Ramos (cell line): ENCODE measurements around the gene DSC3.
"Not testable (repeated sequence)": the region's sequence is repeated elsewhere in the genome, so short reads cannot be mapped to it uniquely, and the experiment has no call there.

ENCODE experiments used
- in situ Hi-C: fragments of 300-500 bp; cut with MboI; formaldehyde crosslinking; loops from one replicate; pipeline ENCODE4 v1.14.3; 2022; ENCODE audit warnings: low sequenced_read_pairs; ENCODE audit not compliant: unreplicated experiment

The DSC3 gene

DNA sequence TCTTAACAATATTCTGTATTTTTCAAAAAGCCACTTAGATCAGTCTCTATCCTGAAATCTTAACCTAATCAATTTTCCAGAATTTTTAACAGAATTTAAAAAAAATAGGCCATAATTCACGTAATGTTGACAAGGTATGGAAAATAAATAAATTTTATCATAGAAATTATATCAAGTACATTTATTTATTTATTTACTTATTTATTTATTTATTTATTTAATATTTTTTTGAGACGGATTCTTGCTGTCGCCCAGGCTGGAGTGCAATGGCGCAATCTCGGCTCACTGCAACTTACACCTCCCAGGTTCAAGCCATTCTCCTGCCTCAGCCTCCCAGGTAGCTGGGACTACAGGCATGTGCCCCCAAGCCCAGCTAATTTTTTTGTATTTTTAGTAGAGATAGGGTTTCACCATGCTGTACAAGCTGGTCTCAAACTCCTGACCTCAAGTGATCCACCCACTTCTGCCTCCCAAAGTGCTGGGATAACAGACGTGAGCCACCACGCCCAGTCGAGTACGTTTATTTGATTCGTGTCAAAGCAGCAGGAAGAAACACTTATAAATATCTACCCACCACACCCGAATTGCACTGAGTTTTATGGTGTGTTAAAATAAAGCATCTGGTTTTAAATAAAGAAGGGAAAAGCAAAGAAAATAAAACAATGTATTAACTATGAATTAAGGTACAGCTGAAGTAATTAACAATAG lies 60.1 kb downstream of the DSC3 start:
- in situ Hi-C loops, result no loop called here

DNA sequence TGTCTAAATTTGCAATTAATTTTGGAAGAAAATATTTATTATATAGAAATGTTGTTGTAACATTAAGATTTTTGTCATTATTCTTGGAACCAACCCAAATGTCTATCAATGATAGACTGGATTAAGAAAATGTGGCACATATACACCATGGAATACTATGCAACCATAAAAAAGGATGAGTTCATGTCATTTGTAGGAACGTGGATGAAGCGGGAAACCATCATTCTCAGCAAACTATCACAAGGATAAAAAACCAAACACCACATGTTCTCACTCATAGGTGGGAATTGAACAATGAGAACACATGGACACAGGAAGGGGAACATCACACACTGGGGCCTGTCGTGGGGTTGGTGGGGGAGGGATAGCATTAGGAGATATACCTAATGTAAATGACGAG lies 64.5 kb downstream of the DSC3 start:
- in situ Hi-C loops, result not testable (repeated sequence)

DNA sequence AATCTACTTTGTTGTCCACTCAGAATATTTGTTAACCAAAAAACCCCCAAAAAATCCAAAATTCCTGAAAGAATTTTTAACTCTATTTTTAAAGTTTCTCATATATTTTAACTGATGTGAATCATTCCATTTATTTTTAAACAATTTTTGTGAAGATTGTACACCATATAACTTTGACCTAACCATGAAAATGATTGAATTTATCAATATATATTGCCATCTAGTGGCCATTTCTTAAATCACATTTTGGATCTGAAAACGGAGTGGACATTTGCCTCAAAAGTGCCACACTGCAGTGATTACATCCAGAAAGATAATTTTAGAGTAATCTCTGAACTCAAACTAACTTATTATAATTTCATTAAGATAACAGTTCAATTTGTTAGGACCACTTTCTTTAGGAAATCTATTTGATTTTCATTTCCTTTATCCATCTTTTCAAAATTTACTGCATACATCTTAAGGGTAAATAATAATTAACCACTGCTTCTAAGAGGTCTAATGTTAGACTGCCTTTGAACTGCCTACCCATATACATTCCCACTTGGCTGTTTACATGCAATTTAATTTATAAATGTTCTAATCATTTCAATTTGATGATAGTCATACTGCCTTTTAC lies 71.1 kb downstream of the DSC3 start:
- in situ Hi-C loops, result loop anchor here (25.0 kb wide), 1 partner anchor 1084 kb away; no protein-coding TSS in a partner anchor

DNA sequence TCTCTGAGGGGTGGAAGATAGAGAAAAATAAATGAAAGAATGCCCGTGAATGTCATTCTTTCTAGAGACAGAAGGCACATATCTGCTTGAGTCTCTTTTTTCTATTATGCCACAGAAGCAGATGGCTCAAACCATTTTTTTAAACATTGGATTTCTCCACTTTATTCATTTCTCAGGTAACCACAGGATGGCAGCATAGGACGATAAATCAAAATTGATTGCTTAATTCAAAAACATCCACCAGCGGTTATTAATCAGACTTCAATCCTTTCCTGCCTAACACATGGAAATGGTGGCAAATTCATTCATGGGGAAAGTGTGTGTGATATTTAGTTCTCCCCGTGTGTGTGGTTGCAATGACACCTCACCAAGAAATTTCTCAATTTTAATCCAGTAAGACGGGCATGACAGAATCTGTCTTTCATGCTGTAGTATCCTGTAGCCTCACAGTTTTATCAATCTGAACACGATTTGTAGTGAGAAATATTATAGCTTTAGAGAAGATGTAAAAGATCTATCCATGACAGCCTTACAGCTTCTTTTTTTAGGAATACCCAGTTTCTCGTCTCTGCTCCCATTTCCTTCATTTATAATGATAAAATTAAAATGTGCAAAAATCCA lies 72.2 kb downstream of the DSC3 start:
- in situ Hi-C loops, result loop anchor here (25.0 kb wide), 1 partner anchor 1083 kb away; no protein-coding TSS in a partner anchor

DNA sequence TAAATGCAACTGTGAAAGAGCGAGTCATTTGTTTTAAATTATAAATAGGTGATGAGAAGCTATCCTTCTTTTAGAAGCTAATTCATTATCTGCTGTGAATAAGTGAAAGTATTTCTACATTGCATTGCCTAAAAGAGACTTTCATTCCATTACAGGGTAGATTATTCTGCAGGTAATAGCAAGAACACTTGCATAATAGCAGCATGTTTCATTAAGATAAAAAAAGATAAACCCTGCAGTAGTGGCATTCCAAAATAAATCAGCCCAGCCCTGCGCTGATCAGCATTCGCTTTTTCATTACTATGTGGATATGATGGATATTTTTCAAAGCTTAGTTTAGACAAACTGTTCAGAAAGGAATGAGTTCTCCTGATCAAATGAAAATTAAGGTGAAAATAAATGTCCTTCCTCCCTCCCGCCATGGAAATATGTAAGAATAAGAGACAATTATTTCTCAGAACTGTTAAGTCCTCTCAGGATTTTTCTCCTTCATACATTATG lies 72.8 kb downstream of the DSC3 start:
- in situ Hi-C loops, result loop anchor here (25.0 kb wide), 1 partner anchor 1082 kb away; no protein-coding TSS in a partner anchor

DNA sequence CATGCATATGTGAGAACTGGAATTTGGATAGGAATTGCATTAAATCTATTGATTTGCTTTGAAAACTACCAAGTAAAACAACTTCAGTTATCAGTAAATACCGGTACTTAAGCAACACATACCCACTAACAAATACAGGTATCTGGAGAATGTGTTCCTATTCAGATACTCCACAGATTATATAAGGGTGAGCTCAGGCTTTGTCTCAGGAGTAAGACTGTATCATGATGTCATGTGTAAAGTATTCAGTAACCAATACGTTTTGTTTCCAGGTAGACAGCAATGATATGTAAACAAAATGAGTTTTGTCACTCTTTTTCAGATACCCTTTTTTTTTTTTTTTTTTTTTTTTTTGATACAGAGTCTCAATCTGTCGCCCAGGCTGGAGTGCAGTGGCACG lies 74.8 kb downstream of the DSC3 start:
- in situ Hi-C loops, result loop anchor here (25.0 kb wide), 1 partner anchor 1080 kb away; no protein-coding TSS in a partner anchor

DNA sequence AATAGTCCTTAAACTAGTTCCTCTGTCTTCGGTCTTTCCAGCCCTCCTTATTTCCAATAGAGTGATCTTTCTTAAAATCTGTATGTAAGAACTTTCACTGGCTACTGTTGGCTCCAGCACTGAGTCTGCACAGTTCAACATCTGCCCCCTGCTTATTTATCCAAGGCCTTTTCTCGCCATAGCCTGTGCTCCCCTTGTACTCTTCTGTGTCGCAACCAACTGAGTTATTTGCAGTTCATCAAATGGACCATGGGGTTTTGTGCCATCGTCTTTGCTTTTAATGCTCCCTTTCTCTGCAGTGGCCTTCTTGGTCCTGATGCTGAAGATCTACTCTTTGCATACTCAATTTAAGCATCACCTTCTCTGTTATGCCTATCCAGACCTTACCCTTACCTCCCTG lies 77.3 kb downstream of the DSC3 start:
- in situ Hi-C loops, result loop anchor here (25.0 kb wide), 1 partner anchor 1078 kb away; no protein-coding TSS in a partner anchor

DNA sequence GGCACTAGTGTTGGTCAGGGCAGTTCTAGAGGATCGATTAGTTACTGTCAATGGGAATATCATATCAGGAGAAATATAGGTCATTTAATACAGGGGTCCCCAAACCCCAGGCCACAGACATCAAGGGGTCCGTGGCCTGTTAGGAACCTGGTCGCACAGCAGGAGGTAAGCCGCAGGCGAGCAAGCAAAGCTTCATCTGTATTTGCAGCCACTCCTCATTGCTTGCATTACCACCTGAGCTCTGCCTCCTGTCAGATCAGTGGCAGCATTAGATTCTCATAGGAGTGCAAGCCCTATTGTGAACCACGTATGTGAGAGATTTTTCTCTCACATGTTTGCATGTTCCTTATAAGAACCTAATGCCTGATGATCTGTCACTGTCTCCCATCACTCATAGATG lies 81.9 kb downstream of the DSC3 start:
- in situ Hi-C loops, result loop anchor here (25.0 kb wide), 1 partner anchor 1073 kb away; no protein-coding TSS in a partner anchor

DNA sequence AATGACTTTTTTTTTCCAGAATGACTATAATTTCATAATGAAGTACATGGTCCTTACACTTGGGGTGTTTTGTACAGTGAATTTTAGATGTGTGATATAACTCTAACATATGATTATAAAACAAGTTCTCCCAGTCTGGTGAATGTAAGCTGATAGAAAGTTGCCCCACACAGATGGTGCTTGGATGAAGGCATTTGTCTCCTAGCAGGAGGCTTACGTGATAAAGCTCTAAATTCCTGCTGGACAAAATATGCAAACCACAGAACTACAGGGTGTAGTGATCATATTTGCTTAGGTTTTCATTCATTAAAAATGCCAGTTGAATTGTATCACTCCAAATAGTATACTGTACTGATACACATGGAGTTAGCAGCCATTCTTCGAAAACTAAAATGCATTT lies 85.5 kb downstream of the DSC3 start:
- in situ Hi-C loops, result loop anchor here (25.0 kb wide), 1 partner anchor 1070 kb away; no protein-coding TSS in a partner anchor

DNA sequence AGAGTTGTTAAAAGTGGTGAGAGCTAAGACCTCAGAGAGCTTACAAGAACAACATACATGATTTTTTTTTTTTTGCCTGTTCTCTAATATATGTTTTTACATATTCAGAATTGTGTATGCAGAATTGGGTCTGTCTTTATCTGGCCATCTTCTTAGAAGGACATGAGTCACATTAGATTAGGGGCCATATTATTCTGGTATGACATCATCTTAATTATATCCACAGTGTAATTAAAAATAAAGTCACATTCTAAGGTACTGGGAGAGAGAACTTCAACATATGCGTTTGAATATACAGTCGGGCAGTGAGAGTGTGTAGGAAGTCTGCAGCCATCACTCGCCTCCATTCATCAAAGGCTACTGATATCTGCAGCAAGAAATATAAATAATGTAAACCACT lies 88.3 kb downstream of the DSC3 start:
- in situ Hi-C loops, result loop anchor here (25.0 kb wide), 1 partner anchor 1067 kb away; no protein-coding TSS in a partner anchor

DNA sequence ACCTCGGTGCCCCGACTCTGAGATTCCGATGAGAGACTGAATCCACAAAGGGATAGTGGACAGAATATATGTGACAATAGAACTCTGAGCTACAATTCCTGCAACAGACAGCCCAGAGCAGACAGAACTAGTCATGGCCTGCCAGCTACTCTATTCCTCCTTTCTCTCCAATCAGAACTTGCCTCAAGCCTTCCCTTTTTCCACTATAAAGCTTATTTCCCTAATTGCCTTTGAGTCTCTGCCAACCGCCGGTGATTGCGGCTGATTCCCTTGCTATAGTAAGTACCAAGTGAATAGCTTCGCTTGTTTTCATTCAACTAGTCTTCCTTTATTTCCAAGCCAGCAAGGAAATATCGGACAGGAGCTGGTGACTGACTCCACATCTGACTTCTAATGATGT lies 96.8 kb downstream of the DSC3 start:
- in situ Hi-C loops, result no loop called here

DNA sequence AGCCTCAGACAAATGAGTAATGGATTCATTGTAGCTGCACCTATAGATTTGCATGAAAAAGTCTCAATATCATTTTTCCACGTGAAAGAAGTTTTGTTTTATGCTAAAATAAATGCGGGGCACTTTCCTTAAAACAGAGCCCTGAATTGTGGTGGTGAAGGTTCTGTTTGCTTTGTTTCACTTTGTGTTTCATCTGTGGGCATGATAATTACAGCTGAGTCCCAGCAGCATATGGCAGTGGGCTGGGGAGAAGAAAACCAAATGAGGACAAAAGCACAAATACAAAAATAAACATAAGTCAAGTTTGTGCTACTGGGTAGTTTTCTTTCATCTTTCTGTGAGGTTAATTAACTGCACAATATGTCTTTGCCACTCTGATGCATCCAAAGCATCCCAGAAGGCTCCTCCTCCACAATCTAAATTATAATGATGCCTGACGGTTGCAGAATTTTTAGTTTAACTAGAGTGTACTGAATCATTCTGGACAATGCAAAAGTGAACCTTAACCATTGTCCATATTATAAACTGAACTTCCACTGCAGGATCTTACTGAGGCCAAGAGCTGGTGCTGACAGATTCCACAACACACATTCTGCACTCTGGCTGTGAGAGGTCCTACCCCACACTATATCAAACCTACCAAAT lies 97.6 kb downstream of the DSC3 start:
- in situ Hi-C loops, result no loop called here

DNA sequence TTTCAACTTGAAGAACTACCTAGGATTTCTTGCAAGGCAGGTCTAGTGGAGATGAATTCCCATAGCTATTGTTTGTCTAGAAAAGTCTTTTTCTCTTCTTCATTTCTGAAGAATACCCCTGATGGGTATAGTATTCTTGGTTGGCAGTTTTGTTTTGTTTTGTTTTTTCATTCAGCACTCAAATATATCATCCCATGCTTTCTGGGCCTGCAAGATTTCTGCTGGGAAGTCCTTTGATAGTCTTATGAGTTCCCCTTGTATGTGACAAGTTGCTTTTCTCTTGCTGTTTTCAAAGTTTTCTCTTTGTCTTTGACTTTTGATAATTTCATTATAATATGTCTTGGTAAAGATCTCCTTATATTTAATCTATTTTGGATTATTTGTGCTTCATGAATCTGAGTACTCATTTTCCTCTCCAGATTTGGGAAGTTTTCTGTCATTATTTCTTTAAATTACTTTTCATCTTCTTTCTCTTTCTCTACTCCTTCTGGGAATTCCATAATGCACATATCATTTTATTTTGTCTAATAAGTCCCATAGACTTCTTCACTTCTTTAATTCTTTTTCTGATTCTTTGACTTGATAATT lies 101.5 kb downstream of the DSC3 start:
- in situ Hi-C loops, result no loop called here
